Ramos (cell line): ENCODE data around the gene NUP205.

Source experiments
- in situ Hi-C: fragments of 300-500 bp; cut with MboI; formaldehyde crosslinking; loops from one replicate; pipeline ENCODE4 v1.14.3; 2022; ENCODE audit warnings: low sequenced_read_pairs; ENCODE audit not compliant: unreplicated experiment

Gene NUP205

DNA sequence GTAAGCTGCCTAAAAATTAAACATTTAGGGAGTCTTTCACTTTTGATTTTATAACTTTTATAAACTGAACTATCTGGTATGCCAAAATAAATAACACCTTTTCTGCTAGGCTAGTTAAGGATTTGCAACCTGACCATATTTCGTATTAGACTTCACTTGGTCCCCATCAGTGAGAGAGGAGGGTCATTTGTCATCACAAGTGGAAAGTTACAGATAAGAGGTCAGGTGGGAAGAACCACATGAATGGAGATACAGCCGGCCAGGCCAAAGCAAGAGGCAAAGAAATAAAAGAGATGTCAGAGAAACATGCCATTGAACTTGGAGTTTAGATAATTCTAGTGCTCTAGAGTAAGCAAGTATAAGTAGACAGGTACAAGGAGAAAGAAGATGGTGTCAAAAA lies 60.1 kb downstream of the NUP205 start:
- in situ Hi-C loops, result no loop called here

DNA sequence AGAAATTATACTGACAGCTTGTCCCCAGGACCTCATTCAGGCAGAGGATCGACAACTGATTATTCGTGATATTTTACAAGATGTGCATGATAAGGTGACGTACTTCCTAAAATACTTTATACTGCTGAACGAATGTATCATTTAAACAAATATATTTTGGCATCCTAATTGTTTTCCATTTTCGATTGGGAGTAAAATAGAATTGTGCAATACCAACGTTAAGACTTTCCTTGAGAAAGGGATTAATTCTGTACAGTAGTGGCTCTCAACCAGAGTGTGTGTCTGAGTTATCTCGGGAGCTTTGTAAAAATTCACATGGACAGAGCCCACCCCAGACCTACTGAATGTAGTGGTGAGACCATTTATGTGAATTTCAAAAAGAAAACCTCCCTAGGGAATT lies 60.8 kb downstream of the NUP205 start:
- in situ Hi-C loops, result no loop called here

DNA sequence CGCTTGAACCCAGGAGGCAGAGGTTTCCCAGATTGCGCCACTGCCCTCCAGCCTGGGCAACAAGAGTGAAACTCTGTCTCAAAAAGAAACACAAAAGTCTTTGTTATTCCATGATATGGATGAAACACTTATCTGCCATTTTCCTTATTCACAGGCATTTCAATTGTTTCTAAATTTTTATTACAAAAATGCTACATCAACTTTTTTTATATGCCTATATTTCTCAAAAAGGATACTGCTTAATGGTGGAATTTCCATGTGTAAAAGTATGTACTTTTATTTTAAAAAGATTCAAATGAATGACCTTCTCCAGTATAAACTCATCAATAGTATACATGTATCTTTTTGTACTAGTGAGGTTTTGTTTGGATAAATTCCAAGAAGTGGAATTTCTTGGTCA lies 62.7 kb downstream of the NUP205 start:
- in situ Hi-C loops, result no loop called here

GRCh38 chr7:135620980-135621850 lies 63.5 kb downstream of the NUP205 start:
- in situ Hi-C loops, result no loop called here

GRCh38 chr7:135634191-135634878 lies 76.6 kb downstream of the NUP205 start:
- in situ Hi-C loops, result no loop called here

- in situ Hi-C loops, result loop anchor here (10.0 kb wide), 1 partner anchor 355 kb away; no protein-coding TSS in a partner anchor
Observed at GRCh38 chr7:135639690-135640089, 82.0 kb downstream of the NUP205 start.

DNA sequence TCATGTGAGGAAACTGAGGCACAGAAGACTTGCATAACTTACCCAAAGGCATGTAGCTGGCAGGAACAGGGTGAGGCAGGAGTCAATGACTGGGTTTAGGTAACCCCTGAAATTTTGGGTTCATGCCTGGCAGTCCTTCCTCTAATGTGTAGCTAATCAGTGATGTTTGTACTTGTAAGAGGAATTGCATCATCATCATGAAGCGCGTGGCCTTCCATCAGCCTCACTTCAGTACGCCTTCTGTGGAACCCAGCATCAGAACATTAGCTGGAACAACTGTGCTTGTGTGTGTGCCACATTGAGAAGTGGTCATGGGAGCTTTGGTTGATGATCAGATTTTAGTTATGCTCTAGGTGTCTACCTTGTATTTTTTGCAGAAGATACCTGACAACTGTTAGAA lies 86.4 kb downstream of the NUP205 start:
- in situ Hi-C loops, result loop anchor here (10.0 kb wide), 1 partner anchor 359 kb away; no protein-coding TSS in a partner anchor

- in situ Hi-C loops, result loop anchor here (10.0 kb wide), 1 partner anchor 360 kb away; no protein-coding TSS in a partner anchor
Observed at GRCh38 chr7:135644729-135645128, 87.0 kb downstream of the NUP205 start.

- in situ Hi-C loops, result loop anchor here (10.0 kb wide), 1 partner anchor 361 kb away; no protein-coding TSS in a partner anchor
Observed at GRCh38 chr7:135645296-135645904, 87.7 kb downstream of the NUP205 start.

DNA sequence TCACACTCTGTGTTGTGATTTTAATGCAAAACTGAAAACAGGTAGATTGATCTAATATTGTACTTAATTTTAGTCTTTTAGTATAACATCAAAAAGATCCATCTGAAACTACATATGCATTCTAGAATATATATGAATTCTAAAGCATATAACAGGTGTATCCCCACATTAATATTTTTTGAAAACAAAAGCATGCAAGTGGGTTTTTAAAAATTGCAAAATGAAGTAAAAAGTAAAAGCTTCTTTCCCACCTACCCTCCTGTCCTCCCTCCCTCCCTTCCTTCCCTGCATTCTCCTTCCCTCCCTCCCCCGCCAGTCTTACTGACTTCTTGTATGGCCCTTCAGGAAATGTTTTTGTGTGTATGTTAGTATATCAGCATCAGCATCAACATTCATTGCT lies 90.0 kb downstream of the NUP205 start:
- in situ Hi-C loops, result loop anchor here (10.0 kb wide), 1 partner anchor 363 kb away; no protein-coding TSS in a partner anchor

DNA sequence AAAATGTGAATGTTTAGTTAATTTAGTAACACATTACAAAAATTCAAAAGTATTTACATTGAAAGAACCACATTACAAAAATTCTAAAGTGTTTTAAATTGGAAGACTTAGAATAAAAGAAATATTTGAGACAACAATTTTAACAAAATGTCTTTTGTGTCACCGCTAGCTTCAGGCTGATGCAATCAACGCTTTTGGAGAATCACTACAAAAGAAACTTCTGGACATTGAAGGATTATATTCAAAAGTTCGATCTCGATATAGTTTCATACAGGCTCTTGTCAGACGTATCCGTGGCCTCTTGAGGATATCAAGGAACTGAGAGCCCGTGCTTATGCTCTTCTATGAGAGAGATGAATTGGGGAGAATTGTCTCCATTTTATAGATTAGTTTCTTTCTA lies 90.5 kb downstream of the NUP205 start:
- in situ Hi-C loops, result loop anchor here (10.0 kb wide), 1 partner anchor 363 kb away; no protein-coding TSS in a partner anchor

DNA sequence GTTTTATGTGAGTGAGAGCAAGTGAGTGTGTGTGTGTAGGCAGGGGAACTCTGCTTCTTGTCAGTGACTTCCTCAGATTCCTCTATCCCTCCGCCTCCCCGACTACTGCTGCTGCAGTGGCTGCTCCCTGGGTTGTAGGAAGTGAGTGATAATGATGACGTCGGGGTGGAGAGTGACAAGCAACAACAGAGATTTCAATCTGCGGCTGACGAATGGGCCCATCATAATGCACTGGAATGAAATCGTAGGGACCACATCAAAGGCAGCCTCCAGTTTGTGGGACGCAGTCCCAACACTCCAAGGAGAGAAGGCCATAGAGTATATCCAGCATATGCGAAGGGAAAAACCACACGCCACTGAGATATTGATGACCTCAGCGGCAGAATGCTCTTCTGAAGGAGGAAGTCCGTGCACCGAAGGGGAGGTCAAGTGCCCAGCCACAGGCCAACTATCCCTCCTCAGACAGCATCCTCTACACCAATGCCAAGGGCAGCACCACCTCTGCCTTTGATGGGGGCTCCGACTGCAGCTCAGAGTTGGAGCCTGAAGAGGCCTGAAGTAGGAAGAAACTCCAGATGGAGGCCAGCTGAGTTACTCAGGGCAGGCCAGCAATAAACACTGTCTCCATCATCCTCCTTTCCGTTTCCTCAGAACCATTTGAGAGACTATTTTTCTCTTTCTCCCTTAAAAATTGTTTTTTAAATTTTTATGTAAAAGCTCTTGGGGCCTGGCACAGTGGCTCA lies 93.3 kb downstream of the NUP205 start:
- in situ Hi-C loops, result no loop called here

DNA sequence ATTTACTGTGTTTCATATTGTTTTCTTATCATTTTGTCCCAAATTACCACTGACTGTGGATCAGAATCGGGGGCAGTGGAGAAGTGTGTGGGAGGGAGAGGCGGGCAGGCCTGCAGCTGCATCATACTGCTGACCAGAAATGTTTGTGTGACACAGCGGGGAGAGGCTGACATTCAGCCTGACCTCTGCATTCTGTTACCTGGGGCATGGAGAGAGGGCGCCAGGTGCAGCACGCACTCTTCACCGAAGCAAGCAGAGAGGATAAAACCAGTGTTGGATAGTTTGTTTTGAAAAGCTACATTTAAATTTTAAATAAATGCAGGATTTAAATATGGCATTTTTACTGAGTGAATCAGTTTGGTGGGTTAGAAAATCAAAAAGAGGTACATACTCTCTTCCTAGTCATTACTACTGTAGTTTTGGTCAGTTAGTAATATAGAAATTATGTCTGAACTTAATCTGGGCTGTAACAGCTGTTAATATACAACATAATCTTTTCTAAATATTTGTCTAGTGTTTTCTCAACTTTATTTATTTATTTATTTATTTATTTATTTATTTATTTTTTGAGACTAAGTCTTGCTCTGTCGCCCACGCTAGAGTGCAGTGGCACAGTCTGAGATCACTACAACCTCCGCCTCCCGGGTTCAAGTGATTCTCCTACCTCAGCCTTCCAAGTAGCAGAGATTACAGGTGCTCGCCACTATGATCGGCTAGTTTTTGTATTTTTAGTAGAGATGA lies 95.8 kb downstream of the NUP205 start:
- in situ Hi-C loops, result no loop called here

- in situ Hi-C loops, result no loop called here
Observed at GRCh38 chr7:135658564-135658963, 100.8 kb downstream of the NUP205 start.

- in situ Hi-C loops, result no loop called here
Observed at GRCh38 chr7:135659159-135659846, 101.6 kb downstream of the NUP205 start.

DNA sequence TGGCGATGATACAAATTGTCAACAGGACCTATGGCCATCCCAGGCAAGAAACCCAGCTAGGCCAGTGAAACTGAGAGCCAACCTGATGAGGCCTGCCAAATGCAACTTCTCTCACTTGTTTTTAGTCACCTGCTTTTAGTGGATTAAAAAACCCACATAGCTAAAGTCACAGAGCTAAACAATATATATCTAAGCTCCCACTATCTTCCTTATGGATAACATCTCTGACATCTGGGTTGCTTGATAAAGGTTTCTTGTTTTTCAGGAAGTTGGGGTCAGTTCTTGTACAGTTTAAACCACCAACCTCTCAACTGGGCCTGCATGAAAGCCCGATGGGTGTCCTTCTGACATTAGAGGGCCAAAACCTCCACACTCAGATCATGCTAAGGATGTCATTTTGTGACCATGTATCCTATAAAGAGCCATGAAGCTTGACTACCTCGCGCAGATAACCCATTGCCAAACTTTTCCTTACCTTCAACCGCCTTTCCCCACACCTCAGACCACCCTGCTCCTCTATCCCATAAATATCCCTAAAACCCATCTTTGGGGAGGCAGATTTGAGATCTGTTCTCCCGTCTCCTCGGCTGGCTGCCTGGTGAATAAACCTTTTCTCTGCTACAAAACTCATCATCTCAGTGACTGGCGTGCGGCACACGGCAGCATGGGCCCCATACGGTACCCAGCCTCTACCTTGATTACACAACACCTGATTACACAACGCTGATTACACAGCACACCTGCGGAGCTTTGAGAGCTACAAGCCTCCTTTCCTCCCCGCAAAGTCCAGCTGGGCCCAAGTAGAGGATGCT lies 103.8 kb downstream of the NUP205 start:
- in situ Hi-C loops, result no loop called here

DNA sequence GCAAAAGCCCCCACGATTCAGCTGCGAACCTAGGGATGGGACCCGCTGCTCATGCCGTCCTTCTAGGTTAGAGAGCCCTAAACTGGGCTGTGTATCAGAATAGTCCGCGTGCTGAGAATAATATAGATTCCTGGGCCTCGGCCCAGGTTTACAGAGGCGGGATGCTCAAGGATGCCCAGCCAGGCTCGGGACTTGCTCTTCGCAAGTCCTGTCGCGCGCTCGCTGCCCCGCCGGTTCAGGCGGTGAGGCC lies 104.3 kb downstream of the NUP205 start:
- in situ Hi-C loops, result no loop called here

- in situ Hi-C loops, result no loop called here
Observed at GRCh38 chr7:135662373-135663114, 104.8 kb downstream of the NUP205 start, which contains the start of gene STMP1. STMP1 (plus strand) TSS chr7:135662514.
